ENCODE results near the gene IGFN1. TPM values are rescaled to one million over a fixed set of nuclear protein-coding genes. Genes with fewer than 3 reads are reported as not detected.
A peak's percentile ranks its signal among the peaks of the same experiment; 100 is the strongest.
"Not testable (repeated sequence)": the region's sequence is repeated elsewhere in the genome, so short reads cannot be mapped to it uniquely, and the experiment has no call there.

The IGFN1 gene
- total RNA-seq, 1 donor from 2014 or later: 0.16 TPM

DNA sequence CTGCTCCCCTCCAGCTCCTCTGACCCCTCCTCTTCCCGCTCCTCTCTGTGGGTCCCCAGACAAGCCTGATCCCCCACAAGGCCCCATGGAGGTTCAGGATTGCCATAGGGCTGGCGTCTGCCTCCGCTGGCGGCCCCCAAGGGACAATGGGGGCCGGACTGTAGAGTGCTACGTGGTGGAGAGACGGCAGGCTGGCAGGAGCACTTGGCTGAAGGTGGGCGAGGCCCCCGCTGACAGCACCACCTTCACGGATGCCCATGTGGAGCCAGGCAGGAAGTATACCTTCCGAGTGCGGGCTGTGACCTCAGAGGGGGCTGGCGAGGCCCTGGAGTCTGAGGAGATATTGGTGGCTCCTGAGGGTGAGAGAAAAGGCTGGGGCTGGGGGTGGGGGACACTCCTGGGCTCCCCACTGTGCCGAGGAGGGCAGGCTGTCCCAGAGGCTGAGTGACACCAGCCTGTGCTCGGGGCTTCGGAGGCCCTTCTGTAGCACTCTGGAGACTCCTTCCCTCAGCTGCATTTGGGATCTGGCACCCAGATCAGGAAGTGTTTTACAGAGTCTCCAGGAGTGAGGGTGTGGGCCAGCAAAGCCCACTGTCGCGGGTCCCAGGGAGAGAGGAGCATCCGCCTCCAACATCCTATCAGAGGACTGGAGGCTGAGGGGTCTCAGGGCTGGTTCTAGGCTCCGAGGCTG is 25.9 kb downstream of the IGFN1 start:
- DNase-seq (ENCODE audit: low spot score): peak; percentile 19

DNA sequence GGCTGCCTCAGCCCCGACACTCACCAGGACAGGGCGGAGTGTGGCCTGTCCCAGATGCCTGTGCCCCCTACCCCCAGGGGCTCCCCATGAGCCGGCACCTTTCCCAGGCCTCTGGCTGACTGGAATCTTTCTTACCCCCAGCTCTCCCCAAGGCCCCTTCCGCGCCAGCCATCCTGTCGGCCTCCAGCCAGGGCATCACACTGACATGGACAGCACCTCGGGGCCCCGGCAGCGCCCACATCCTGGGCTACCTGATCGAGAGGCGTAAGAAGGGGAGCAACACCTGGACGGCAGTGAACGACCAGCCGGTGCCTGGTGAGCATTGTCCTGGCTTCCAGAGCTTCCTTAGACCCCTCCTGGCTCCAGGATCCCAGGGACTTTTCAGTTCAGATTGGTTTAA is 26.5 kb downstream of the IGFN1 start:
- no peak for DNase-seq (ENCODE audit: low spot score)

DNA sequence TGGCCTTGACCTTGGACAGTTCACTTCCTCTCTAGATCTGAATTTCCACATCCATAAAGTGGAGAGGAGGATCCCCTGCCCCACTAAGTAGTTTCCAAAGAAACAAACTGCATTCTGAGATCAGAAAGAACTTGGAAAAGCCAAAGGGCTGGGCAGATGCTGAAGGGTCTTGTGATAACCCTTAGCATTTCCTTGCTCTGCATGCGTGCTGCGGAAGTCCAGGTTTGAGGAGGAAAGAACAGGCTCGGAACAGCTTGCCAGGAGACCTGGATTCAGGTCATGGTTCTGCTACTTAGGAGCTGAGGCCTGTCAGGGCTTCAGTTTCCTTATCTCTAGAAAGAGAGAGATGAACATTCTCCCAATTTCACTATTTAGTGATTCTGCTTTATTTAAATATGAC is 27.2 kb downstream of the IGFN1 start:
- DNase-seq (ENCODE audit: low spot score): no peak

DNA sequence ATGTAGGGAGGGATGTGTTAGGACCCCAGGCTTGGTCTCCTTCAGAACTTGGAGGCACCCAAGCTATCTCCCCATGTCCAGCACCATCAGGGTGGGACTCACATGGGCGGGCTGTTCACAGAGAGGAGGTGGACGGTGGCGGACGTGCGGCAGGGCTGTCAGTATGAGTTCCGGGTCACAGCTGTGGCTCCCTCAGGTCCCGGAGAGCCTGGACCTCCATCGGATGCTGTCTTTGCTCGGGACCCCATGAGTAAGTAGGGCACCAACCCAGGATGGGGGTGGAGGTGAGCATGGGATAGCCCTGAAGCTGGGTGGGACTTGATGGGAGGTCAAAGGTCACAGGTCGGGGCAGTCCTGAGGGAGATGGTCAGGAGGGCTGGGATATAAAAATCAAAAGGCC is 27.8 kb downstream of the IGFN1 start:
- no peak for DNase-seq (ENCODE audit: low spot score)

DNA sequence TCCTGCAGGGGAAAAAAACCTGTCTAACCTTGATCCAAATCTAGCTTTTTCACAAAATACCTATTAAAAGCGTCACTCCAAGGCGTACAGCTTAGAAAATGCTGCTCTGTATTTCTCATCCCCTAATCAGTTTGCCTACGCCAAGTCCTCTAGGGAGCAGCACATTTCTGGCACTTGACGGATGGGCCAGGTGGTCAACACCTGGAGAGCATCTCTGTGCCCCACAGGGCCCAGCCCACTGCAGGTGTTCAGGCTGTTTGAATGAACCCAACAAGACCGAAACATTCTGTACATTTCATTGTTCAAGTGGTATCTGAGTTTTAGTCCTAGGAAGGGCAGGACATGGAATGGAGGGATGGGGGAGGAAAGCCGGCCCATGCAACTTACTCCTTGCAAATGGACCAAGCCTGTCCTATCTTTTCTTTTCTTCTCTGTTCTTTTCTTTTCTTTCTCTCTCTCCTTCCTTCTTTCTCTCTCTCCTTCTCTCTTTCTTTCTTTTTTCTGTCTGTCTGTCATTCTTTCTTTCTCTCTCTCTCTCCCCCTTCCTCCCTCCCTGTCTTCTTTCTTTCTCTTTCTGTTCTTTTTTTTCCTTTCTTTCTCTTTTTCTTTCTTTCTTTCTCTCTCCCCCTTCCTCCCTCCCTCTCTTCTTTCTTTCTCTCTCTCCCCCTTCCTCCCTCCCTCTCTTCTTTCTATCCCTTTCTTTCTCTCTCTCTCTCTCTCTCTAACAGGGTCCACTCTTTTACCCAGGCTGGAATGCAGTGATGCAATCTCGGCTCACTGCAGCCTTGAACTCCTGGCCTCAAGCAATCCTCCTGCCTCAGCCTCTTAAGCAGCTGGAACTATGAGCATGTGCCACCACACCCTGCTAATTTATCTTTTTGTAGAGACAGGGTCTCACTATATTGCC is 29.1 kb downstream of the IGFN1 start:
- no peak for DNase-seq (ENCODE audit: low spot score)

DNA sequence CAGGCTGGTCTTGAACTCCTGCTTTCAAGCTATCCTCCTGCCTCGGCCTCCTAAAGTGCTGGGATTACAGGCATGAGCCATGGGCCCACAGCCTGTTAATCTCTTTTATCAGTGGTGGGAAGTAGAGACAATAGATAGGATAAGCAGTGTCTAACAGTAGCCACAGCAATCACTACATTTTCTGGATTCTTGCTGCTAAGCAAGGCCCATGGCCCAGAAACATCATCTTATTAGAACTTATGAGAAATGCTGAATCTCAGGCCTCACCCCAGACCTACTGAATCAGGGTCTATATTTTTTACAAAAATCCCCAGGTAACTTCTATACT is 29.7 kb downstream of the IGFN1 start:
- DNase-seq (ENCODE audit: low spot score): no peak

DNA sequence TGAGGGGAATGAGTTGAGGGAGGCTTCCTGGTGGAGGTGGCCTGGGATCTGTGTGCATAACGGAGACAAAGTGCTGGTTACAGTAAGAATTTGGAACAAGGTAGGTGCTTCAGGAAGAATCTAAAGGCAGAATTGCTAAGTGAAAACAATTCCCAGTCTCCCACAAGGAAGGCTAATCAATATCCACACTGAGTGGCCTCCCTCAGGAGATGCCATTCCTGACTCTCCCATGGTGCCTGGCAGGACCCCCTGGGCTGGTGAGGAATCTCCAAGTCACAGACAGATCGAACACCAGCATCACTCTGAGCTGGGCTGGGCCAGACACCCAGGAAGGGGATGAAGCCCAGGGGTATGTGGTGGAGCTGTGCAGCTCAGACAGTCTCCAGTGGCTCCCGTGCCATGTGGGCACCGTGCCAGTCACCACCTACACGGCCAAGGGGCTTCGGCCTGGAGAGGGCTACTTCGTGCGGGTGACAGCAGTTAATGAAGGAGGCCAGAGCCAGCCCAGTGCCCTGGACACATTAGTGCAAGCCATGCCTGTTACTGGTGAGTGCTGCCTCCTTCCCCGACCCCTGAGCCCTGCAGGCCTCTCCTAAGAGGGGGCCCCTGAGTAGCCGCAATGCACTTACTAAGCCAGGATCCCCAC is 30.7 kb downstream of the IGFN1 start:
- DNase-seq (ENCODE audit: low spot score): no peak

DNA sequence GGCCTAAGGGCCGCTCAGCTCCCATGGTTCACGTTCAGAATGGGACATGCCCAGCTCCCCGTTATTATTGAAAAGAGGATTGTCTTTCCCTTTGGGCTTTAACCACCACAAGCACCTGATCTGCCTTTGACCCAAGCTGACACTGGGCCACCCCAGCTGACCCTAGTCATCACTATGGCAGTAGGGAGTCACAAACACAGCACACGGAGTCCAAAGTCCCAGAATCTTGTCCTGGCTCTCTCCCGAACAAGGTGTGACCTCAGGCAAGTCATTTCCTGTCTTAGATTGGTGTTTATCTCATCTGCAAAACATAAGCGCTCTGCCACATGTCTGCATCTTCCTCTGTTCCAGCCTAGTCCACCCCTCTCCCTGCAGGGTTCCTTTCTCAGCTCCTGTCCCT is 31.5 kb downstream of the IGFN1 start:
- no peak for DNase-seq (ENCODE audit: low spot score)

DNA sequence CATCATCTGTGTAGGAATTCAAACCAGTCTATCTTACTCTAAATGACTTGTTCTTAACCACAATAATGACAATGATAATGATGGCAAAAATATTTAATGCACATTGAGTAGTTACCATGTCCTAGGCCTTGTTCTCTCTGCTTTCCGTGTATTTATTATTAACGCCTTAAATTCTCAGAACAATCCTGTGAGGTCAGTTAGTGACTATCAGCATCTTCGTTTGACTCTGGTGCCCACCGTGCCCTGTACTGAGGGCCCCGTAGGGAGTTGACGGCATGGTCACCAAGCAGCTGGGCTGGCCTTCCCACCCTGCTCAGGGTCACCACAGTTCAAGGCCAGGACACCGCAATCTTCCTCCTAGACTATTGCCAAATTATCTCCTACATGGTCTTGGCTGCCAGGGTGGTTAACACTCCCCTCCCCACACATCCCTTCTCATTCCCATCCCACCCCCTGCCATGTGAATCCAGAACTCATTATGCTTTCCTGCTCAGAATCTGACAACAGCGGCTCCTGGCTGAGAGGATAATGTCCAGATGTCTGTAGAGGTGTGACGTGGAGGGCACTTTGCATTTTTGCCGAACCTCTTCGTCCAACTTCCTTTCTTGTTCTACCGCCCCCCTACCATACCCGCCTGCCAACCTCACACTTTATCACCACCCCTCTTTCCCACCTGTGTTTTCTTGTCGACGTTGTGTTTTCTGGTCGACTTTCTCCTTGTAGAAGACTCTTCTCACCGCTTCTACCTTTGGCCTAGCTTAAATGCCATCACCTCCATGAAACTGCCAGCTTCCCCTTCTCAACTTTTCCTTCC is 33.4 kb downstream of the IGFN1 start:
- DNase-seq (ENCODE audit: low spot score): no peak

DNA sequence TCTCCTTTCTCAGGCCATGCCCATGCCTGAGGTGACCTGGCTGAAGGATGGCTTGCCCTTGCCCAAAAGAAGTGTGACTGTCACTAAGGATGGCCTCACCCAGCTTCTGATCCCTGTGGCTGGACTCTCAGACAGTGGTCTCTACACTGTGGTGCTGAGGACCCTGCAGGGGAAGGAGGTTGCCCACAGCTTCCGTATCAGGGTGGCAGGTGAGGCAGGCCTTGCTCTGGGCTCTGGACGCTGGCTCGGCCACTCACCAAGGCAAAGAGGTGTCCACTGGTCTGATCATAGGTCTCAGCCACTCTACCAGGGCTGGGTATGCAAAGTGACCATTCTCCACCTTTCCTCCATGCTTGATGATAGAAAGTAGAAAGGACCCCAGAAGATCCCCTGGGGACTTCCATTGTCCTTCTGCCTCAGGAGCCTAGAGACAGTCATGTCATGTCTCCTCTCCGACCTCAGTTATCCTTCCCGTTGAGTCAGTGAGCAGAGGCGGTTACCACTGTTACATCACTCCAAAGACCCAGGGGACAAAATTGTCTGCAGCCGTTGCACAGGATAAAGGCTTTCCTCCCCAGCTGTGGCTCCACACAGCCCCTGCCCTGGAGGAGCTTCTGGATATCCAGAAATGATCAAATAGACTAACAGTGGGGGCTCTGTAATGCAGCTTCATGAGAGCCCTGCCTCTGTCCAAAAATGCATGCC is 34.2 kb downstream of the IGFN1 start:
- DNase-seq (ENCODE audit: low spot score): no peak

DNA sequence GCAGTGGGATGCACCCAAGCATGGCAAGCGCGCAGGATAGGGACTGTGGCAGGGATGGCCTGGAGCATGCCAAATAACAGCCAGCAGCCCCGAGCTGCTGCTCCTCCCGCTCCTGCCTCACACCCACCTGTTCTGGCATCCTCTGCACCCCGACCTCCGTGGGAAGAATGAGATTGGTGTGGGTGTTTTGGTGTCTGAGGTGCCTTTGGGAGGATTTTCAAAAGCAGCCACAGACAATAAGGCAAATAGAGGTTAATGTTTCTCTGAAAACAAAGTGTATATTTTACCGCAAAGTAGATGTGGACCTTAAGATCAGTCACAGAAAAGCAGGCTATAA is 35.5 kb downstream of the IGFN1 start:
- DNase-seq (ENCODE audit: low spot score): no peak

DNA sequence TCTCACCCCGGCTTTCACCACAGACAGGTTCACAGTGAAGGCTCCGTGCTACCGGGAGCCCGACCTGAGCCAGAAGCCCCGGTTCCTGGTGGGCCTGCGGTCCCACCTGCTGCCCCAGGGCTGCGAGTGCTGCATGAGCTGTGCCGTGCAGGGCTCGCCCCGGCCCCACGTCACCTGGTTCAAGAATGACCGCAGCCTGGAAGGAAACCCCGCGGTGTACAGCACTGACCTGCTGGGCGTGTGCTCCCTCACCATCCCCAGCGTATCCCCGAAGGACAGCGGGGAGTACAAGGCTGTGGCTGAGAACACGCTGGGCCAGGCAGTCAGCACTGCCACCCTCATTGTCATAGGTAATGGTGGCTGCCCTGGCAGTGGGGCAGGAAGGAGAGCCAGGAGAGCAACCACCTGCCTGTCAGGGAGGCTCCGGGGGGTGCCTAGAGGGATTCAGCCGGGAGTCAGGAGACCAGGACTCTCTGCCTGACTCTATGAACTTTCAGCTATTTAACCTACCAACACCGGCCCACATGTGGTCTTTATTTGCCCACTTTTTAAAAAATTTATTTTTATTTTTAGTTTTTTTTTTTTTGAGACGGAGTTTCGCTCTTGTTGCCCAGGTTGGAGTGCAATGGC is 36.4 kb downstream of the IGFN1 start:
- no peak for DNase-seq (ENCODE audit: low spot score)

DNA sequence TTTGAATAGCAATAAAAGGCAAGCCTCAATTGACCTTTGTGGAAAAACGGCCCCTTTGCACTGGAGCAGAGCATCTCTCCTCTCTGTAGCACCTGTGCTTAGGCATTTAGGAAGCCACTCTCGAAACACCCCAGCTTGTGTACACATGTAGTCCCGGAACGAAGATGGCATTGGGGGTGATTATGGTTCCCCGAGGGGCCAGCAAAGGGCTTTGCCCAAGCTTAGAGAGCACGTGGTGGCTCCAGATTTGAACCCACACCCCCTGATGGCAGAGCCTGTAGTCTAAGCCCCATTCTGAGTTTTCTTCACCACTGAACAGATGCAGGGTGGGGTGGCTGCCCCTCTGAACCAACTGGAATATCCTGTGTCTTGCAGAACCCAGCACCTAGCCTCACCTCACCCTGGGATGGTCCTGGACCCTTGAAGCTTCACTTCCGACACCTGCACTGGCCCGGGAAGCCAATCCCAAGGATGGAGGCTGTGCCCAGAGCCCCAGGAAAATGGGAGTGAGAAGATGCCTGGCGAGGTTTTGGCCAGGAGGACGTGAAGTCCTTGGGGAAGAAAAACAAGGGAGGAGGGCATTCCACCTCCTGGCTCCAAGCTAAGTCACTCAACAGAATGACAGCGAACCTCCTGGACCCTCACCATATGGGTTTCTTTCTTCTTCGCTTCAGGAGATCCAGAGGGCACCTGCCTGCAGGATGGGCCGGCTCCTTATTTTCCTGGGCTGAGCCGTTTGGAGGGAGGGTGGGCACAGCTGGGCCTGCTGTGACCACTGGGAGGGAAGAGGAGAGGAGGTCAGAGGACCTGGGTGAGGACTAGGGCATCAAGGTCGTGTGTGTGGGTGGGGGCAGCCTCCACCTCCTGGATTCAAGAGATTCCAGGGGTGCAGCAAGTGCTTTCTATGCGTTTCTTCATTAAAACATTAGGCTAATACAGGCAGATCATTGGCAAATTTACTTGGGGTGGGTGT is 37.7 kb downstream of the IGFN1 start:
- DNase-seq (ENCODE audit: low spot score): no peak

DNA sequence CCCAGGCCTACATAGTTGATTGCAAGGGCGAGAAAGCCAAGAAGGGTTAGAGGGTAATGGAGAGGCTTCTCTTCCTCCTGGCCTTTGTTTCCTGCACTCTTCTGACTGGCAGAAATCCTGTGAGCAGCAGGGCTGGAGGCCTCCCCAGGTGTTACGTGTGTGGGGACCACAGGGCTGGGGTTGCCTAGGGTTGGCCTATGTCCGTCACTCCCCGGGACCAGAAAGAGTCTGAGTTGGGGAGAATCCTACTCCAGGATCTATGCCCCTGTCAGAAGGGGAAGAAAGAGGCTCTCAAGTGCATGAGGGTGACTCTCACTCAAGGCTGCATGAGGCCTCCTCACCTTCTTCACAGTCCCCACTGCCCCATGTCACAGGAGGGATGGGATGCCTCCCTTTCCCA is 38.5 kb downstream of the IGFN1 start:
- DNase-seq (ENCODE audit: low spot score): no peak

DNA sequence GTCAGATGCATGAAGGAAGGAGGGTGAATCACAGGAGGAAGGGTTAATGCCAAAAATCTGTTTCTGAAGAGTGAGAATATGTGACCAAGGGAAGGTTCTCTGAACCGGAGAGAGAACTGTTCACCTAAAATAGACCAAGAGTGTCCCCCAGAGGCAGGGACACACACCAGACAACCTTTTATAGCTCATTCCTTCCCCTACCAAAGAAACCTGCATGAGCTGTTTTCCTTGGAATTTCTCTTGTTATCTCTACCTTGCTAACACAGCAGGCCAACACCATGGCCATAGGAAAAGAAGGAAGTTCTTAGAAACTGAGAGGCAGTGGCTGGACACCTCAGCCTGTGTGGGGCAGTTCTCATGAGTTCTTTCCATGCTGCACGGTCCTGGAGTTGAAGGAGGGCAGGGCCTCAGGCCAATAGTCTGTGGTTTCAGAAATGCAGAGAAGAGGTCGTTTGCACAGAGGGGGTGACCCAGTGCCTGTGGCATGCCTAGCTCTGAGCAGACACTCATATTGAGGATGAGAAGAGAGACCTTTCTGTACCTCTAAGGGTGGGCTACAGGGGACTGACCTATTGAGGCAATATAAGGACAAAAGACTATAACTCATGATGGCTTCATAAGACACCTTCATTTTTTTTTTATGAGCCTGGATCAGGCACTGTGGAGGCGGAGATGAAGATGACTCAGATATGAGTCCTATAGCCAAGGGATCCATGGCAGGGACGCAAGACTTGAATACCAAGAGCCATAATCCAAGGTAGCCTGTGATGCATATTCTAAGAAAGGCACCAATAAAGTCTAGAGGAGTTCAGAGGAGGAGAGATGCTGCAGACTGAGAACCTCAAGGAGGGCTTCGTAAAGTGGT is 39.4 kb downstream of the IGFN1 start:
- DNase-seq (ENCODE audit: low spot score): peak; percentile 32

DNA sequence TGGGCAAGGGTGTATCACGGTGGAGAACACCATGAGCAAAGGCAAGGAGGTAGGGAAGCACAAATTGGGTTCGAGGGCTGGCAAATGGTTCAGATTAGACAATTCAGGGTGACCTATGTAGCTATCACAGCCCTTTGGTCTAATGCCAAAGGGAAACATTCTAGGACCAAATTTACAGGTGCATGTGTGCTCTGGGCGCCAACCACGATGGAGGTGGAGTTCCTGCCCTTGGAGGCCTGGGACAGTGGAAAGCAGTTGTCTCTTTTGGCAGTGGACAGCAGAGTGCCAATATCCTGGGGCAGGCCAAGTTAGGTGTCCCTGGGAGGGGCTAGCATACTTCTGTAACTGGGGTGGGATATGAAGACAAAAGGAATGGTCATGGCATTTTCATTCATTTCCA is 40.1 kb downstream of the IGFN1 start:
- DNase-seq (ENCODE audit: low spot score): no peak

DNA sequence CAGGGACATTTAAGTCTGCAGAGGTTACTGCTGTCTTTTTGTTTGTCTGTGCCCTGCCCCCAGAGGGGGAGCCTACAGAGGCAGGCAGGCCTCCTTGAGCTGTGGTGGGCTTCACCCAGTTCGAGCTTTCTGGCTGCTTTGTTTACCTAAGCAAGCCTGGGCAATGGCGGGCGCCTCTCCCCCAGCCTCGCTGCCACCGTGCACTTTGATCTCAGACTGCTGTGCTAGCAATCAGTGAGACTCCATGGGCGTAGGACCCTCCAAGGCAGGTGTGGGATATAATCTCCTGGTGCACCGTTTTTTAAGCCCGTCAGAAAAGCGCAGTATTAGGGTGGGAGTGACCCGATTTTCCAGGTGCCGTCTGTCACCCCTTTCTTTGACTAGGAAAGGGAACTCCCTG is 49.0 kb downstream of the IGFN1 start:
- DNase-seq (ENCODE audit: low spot score): not testable (repeated sequence)

DNA sequence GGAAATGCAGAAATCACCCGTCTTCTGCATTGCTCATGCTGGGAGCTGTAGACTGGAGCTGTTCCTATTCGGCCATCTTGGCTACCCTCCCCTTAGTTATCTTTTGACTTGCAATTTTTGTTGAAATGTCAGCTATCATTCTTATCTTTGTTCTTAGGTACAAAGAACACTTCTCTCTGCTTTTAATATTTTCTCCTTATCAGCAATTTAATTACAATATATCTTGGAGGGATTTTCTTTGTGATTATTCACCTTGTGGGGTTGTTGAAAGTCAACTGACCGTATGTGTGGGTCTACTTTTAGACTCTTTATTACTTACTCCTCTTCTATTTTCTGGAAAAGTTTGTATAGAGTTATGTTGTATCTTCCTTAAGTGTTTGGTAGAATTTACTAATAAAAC is 49.5 kb downstream of the IGFN1 start:
- no peak for DNase-seq (ENCODE audit: low spot score)

DNA sequence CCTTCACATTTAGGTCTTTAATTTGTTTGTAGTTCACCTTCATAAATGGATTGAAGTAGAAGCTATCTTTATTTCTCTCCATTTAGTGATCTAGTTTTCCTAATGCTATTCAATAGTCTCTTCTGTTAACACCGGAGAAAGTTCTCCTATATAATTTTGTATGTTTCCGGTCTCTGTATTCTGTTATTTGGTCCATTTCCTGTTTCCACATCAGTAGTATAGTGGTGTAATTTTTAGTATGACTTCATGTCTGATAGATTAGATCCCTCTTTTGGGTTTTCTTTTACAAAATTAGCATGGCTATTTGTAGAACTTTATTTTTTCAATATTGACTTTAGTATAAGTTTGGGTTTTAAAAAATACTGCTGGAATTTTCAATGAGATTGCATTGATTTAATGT is 51.1 kb downstream of the IGFN1 start:
- no peak for DNase-seq (ENCODE audit: low spot score)
